ENCODE results near the gene IMP4. TPM values are rescaled to one million over a fixed set of nuclear protein-coding genes. Genes with fewer than 3 reads are reported as not detected.

The IMP4 gene
- total and polyA plus RNA-seq, 2 of the 8 experiments (the other 6 are each of a cell fraction or from before 2014, with no cell fraction given) = 96.8 to 194 TPM

DNA sequence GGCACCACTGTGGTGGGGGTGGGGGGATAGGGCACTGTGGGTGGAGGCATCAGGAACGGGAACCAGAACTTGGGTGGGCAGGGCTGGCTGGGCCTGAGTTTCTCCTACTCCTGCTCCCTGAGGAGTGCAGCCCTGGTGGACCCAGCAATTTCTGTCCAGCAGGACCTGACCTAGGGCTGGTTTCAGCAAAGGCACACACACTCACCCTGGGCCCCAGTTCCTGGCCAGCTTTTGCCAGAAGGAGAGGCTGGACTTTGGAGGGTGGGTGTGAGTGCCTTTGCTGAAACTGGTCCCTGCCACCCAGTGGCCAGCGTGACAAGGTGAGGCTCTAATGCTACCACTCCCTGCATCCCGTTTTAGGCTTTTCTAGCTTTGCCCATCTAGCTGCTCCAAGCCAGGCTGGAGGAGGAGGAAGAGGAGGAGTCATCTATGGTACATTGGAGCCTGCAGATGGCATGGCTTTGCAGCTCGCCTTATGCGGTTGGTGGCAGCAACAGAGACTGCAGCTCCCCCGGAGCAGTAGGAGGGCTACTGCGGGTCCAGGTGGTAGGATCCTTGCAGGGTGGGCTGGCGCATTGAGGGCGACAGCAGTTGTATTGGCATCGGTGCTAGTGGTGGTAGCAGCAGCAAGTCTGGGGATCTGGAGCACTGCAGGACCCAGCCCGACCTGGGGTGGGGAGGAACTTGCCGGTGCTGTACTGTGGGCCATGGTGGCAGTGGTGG lies 40.4 kb upstream of the IMP4 start (continued):
- TF ChIP-seq TEAD4 (IDR thresholded peaks at IDR 0.05; ENCODE audit: low read depth, low read length) (no peak), BRCA1 (IDR thresholded peaks at IDR 0.05; ENCODE audit: low read depth, low read length) (no peak), TAF7 (optimal IDR thresholded peaks at IDR 0.05; ENCODE audit: borderline replicate concordance, low read depth, low read length) (no peak), POLR2AphosphoS5 (IDR thresholded peaks at IDR 0.05; ENCODE audit: low read depth, low read length) (no peak), RAD21 (IDR thresholded peaks at IDR 0.05 in 1 of 2, conservative IDR thresholded peaks at IDR 0.05 in 1 of 2; ENCODE audit: low read depth in 2 of 2, low read length in 2 of 2) (no peak), TAF1 (IDR thresholded peaks at IDR 0.05; ENCODE audit: low read depth, low read length) (no peak), PHF8 (conservative IDR thresholded peaks at IDR 0.05; ENCODE audit: low read depth, low read length) (no peak), EP300 (IDR thresholded peaks at IDR 0.05; ENCODE audit: borderline replicate concordance in 1 of 2, low read depth in 2 of 2, low read length in 2 of 2) (no peak), CTBP2 (IDR thresholded peaks at IDR 0.05; ENCODE audit: borderline replicate concordance, insufficient read depth, insufficient read length, low read length) (no peak)
- TF ChIP-seq, protein P1, sequence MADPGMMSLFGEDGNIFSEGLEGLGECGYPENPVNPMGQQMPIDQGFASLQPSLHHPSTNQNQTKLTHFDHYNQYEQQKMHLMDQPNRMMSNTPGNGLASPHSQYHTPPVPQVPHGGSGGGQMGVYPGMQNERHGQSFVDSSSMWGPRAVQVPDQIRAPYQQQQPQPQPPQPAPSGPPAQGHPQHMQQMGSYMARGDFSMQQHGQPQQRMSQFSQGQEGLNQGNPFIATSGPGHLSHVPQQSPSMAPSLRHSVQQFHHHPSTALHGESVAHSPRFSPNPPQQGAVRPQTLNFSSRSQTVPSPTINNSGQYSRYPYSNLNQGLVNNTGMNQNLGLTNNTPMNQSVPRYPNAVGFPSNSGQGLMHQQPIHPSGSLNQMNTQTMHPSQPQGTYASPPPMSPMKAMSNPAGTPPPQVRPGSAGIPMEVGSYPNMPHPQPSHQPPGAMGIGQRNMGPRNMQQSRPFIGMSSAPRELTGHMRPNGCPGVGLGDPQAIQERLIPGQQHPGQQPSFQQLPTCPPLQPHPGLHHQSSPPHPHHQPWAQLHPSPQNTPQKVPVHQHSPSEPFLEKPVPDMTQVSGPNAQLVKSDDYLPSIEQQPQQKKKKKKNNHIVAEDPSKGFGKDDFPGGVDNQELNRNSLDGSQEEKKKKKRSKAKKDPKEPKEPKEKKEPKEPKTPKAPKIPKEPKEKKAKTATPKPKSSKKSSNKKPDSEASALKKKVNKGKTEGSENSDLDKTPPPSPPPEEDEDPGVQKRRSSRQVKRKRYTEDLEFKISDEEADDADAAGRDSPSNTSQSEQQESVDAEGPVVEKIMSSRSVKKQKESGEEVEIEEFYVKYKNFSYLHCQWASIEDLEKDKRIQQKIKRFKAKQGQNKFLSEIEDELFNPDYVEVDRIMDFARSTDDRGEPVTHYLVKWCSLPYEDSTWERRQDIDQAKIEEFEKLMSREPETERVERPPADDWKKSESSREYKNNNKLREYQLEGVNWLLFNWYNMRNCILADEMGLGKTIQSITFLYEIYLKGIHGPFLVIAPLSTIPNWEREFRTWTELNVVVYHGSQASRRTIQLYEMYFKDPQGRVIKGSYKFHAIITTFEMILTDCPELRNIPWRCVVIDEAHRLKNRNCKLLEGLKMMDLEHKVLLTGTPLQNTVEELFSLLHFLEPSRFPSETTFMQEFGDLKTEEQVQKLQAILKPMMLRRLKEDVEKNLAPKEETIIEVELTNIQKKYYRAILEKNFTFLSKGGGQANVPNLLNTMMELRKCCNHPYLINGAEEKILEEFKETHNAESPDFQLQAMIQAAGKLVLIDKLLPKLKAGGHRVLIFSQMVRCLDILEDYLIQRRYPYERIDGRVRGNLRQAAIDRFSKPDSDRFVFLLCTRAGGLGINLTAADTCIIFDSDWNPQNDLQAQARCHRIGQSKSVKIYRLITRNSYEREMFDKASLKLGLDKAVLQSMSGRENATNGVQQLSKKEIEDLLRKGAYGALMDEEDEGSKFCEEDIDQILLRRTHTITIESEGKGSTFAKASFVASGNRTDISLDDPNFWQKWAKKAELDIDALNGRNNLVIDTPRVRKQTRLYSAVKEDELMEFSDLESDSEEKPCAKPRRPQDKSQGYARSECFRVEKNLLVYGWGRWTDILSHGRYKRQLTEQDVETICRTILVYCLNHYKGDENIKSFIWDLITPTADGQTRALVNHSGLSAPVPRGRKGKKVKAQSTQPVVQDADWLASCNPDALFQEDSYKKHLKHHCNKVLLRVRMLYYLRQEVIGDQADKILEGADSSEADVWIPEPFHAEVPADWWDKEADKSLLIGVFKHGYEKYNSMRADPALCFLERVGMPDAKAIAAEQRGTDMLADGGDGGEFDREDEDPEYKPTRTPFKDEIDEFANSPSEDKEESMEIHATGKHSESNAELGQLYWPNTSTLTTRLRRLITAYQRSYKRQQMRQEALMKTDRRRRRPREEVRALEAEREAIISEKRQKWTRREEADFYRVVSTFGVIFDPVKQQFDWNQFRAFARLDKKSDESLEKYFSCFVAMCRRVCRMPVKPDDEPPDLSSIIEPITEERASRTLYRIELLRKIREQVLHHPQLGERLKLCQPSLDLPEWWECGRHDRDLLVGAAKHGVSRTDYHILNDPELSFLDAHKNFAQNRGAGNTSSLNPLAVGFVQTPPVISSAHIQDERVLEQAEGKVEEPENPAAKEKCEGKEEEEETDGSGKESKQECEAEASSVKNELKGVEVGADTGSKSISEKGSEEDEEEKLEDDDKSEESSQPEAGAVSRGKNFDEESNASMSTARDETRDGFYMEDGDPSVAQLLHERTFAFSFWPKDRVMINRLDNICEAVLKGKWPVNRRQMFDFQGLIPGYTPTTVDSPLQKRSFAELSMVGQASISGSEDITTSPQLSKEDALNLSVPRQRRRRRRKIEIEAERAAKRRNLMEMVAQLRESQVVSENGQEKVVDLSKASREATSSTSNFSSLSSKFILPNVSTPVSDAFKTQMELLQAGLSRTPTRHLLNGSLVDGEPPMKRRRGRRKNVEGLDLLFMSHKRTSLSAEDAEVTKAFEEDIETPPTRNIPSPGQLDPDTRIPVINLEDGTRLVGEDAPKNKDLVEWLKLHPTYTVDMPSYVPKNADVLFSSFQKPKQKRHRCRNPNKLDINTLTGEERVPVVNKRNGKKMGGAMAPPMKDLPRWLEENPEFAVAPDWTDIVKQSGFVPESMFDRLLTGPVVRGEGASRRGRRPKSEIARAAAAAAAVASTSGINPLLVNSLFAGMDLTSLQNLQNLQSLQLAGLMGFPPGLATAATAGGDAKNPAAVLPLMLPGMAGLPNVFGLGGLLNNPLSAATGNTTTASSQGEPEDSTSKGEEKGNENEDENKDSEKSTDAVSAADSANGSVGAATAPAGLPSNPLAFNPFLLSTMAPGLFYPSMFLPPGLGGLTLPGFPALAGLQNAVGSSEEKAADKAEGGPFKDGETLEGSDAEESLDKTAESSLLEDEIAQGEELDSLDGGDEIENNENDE (IDR thresholded peaks at IDR 0.05; ENCODE audit: insufficient replicate concordance, low read length) = no peak

All from H1 (cell line).